SK-N-SH (cell line): ENCODE measurements around the gene TBC1D16. TPM values are rescaled to one million over a fixed set of nuclear protein-coding genes. Genes with fewer than 3 reads are reported as not detected.

ENCODE experiments used
- CTCF ChIA-PET: fragments of 300-600, 350-600 bp; formaldehyde crosslinking; extraction: SDS; loops from one replicate; lab custom pipeline; 2021; lab: Yijun Ruan, JAX
- POLR2A ChIA-PET: fragments of 350-600 bp; sonication (Branson Sonifier 250); formaldehyde crosslinking; extraction: SDS; loops from one replicate; lab custom pipeline; 2020; ENCODE audit warnings: antibody characterized with exemption, inconsistent platforms; lab: Yijun Ruan, JAX
- DNase-seq: peaks from one replicate; pipeline ENCODE4 v3.0.0; 2012
- H2AFZ ChIP-seq: fragments of 200-600 bp; sonication (generic); 2 replicates; pipeline ENCODE4 v1.8.1; 2016; ENCODE audit warnings: antibody characterized with exemption, mild to moderate bottlenecking, low read depth
- H3F3A ChIP-seq: fragments of 200-600 bp; sonication (generic); replicated peaks from 2 replicates; pipeline ENCODE3; 2016; ENCODE audit warnings: antibody characterized with exemption, mild to moderate bottlenecking; ENCODE audit not compliant: insufficient read depth
- H3K27ac ChIP-seq, 2 experiments: fragments of 200-500 bp in 1 of 2; fragments of 200-600 bp in 1 of 2; sonication (Bioruptor generic) in 1 of 2; sonication (generic), shearing (Covaris generic) in 1 of 2; 2 replicates each; pipeline versions ENCODE4 v1.5.1 to v1.6.1; 2014 to 2016; ENCODE audit warnings: low read depth in 2 of 2, inconsistent platforms in 1 of 2, low read length in 1 of 2, mild to moderate bottlenecking in 1 of 2, mixed read lengths in 1 of 2
- H3K27me3 ChIP-seq: fragments of 200-600 bp; sonication (generic), shearing (Covaris generic); 2 replicates; pipeline ENCODE4 v1.6.1; 2016; ENCODE audit warnings: mixed run types; ENCODE audit not compliant: insufficient read depth
- H3K36me3 ChIP-seq, 2 experiments: fragments of 200-500 bp in 1 of 2; fragments of 200-600 bp in 1 of 2; sonication (Bioruptor generic) in 1 of 2; sonication (generic) in 1 of 2; replicated peaks in 1 of 2; 2 replicates each; pipeline versions ENCODE3 to v1.5.1; 2014 to 2016; ENCODE audit warnings: low read length in 1 of 2, mild to moderate bottlenecking in 1 of 2; ENCODE audit not compliant: insufficient read depth in 2 of 2, control insufficient read depth in 1 of 2
- H3K4me1 ChIP-seq, 2 experiments: fragments of 200-500 bp in 1 of 2; fragments of 200-600 bp in 1 of 2; sonication (Bioruptor generic) in 1 of 2; sonication (generic), shearing (Covaris generic) in 1 of 2; 2 replicates each; pipeline versions ENCODE4 v1.5.1 to v1.6.1; 2014 to 2016; ENCODE audit warnings: low read depth in 1 of 2, low read length in 1 of 2, mixed run types in 1 of 2; ENCODE audit not compliant: insufficient read depth in 2 of 2, control insufficient read depth in 1 of 2
- H3K4me2 ChIP-seq: fragments of 200-600 bp; sonication (generic), shearing (Covaris generic); 2 replicates; pipeline ENCODE4 v1.6.1; 2017; ENCODE audit warnings: mixed run types
- H3K4me3 ChIP-seq, 2 experiments: fragments of 200-500 bp in 1 of 2; fragments of 200-600 bp in 1 of 2; sonication (Bioruptor generic) in 1 of 2; sonication (generic), shearing (Covaris generic) in 1 of 2; 2 replicates each; pipeline versions ENCODE4 v1.5.1 to v1.8.1; 2014 to 2016; ENCODE audit warnings: low read depth in 2 of 2, inconsistent platforms in 1 of 2, low read length in 1 of 2, mild to moderate bottlenecking in 1 of 2, mixed read lengths in 1 of 2, moderate library complexity in 1 of 2
- H3K79me2 ChIP-seq: fragments of 200-600 bp; sonication (generic); 2 replicates; pipeline ENCODE4 v1.8.1; 2017; ENCODE audit warnings: mild to moderate bottlenecking; ENCODE audit not compliant: insufficient read depth
- H3K9ac ChIP-seq: fragments of 200-600 bp; sonication (generic); 2 replicates; pipeline ENCODE4 v1.6.1; 2017; ENCODE audit warnings: mixed run types
- H3K9me2 ChIP-seq: fragments of 200-600 bp; sonication (generic); 2 replicates; pipeline ENCODE4 v1.6.1; 2017; ENCODE audit warnings: mixed run types
- H3K9me3 ChIP-seq: fragments of 200-600 bp; sonication (generic); 2 replicates; pipeline ENCODE4 v1.6.1; 2017; ENCODE audit warnings: mixed run types, mild to moderate bottlenecking, moderate library complexity
- H4K20me1 ChIP-seq: fragments of 200-600 bp; sonication (generic); 2 replicates; pipeline ENCODE4 v1.6.1; 2017; ENCODE audit warnings: mild to moderate bottlenecking, mixed run types; ENCODE audit not compliant: insufficient read depth
- EP300 ChIP-seq, 2 experiments: IDR thresholded peaks; 2 replicates each; pipeline versions ENCODE4 v1.4.0 to v1.6.1; 2012; ENCODE audit warnings: borderline replicate concordance in 1 of 2, low read depth in 1 of 2, low read length in 1 of 2
- RCOR1 ChIP-seq: fragments of 150-350 bp; IDR thresholded peaks from 2 replicates; pipeline ENCODE4 v1.6.1; 2017; ENCODE audit warnings: antibody characterized with exemption, low read length
- TCF12 ChIP-seq: IDR thresholded peaks from 2 replicates; pipeline ENCODE4 v1.4.0; 2012
- WGBS: methylation state at CpG from one replicate; pipeline ENCODE4 v1.1.6; 2017; ENCODE audit warnings: low lambda C conversion rate; 5-methylcytosine and 5-hydroxymethylcytosine counted together
- polyA plus RNA-seq, 3 experiments: library from polyadenylated mRNA; depleted of rRNA; stranded (reverse); fragments of >200 nt; gene quantifications; 2 replicates each; pipeline ENCODE4 v1.2.3, GENCODE V29; 2012
- TF ChIP-seq, protein P1 (sequence below): IDR thresholded peaks from 2 replicates; pipeline ENCODE4 v1.4.0; 2012; ENCODE audit warnings: low read depth
- TF ChIP-seq, protein P2 (sequence below): IDR thresholded peaks from 2 replicates; pipeline ENCODE4; 2012
- TF ChIP-seq, protein P3 (sequence below): fragments of 150-350 bp; IDR thresholded peaks from 2 replicates; pipeline ENCODE4 v1.6.1; 2017; ENCODE audit warnings: antibody characterized with exemption, low read length, low read depth, borderline replicate concordance

Gene TBC1D16
- polyA plus RNA-seq, 1 of the 3 experiments (the other 2 are of a cell fraction), result 14.5 TPM

DNA sequence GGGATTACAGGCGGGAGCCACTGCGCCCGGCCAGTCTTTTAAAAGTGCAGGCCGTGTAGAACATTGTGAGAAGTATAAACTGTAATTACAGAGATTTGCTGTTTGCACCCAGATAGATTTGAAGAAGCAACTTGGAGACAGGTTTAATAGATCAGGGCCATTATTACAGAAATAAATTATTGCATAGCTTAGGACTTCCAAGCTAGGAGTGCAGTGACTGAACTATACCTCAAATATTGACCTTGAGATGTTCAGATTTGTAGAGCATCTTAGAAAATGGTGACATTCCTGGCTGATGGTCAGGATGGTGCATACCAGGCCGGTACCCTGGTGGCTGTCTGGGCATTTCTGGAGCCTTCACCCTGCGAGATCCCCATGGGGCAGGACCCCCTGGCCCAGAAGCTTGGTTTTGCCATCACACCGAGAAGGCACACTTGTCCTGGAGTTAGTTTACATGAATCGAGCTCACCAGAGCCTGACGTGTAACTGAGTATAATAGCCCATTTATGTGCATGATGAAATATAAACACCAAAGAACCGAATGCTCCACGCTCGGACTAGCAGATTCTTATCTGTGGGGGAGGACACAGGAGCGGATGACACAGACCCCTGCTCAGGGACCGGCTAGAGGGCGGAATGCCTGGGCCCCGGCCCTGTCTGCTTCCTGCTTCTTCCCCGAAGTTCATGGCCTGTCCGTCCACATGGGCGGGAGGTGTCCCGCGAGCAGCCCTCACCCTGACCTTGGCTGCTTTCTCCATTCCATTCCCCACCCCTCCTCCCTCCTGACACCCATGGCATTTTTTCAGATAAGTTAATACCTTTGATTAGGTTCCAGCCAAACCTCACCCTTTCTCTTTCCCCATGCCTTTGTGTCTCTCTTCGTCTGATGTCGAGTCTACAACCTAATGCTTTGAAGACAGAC is 32.9 kb upstream of the TBC1D16 start:
- Histone ChIP-seq H3K4me3 (no peak overlapping the region), H3K4me1 (peaks cover 0 to 3% of the 10 kb centered on the region in 2 experiments; a peak in 1 of 4 replicates), H3K27me3 (no peaks in the 10 kb centered on the region), H3K9me2 (no peaks in the 10 kb centered on the region), H3K9me3 (no peaks in the 10 kb centered on the region), H3K27ac (no peak overlapping the region), H3K9ac (no peak overlapping the region)
- 79% methylated on average over 23 of the region's 23 CpGs for WGBS
- TF ChIP-seq RCOR1 (no peak), TCF12 (no peak)
- TF ChIP-seq, protein P1, sequence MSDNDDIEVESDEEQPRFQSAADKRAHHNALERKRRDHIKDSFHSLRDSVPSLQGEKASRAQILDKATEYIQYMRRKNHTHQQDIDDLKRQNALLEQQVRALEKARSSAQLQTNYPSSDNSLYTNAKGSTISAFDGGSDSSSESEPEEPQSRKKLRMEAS, result no peak
- TF ChIP-seq, all 33 proteins: peak for 0
- H4K20me1 ChIP-seq, result no peaks in the 10 kb centered on the region
- ChIA-PET POLR2A (no interaction called here), CTCF (interaction anchor here (0.8 to 2.3 kb wide), 6 partner anchors 14 to 507 kb away, joined by 3 to 17 read pairs (median 4); partner anchors contain the start of gene GAA)
- no peaks in the 10 kb centered on the region for H3K79me2 ChIP-seq
- H3F3A ChIP-seq, result no peaks in the 10 kb centered on the region
- H2AFZ ChIP-seq, result no peak overlapping the region
- no peak overlapping the region for H3K4me2 ChIP-seq
- peaks cover 0 to 4% of the 10 kb centered on the region in 2 experiments for H3K36me3 ChIP-seq
- DNase-seq, result peak; percentile 68

DNA sequence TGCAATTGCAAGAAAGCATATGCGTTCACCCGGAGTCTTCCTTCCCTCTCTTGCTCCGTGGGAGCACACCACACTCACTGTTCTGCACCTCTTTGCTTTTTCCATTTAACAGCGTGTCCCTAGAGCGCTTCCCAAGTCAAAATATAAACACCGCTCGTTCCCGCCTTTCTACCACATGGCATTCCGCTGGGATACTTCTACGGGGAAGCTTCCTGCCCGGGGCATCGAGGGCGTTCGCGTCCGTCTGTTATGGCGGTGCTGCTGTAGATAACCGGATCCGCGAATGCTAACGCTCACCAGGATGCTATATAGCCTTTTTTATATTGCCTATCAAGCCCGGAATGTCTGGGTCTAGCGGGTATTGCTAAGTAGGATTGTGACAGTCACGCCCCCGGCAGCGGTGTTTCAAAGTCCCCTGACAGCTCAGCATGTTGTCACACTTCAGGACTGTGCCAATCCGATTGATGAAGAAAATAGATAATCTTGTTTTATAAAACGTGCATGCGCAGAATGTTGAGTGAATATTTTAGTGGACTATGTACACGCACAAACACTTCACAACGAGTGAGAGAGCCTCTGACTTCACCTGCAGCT is 31.8 kb upstream of the TBC1D16 start:
- Histone ChIP-seq H3K9me3 (no peaks in the 10 kb centered on the region), H3F3A (no peaks in the 10 kb centered on the region), H3K4me1 (peaks cover 0 to 3% of the 10 kb centered on the region in 2 experiments; a peak in 1 of 4 replicates), H3K4me2 (no peak overlapping the region), H3K27ac (no peak overlapping the region), H3K4me3 (no peak overlapping the region), H3K79me2 (no peaks in the 10 kb centered on the region), H3K27me3 (no peaks in the 10 kb centered on the region), H3K9ac (no peak overlapping the region), H3K9me2 (no peaks in the 10 kb centered on the region), H3K36me3 (peaks cover 0 to 4% of the 10 kb centered on the region in 2 experiments), H4K20me1 (no peaks in the 10 kb centered on the region), H2AFZ (no peak overlapping the region)
- no peak for DNase-seq
- CTCF ChIA-PET, result interaction anchor here (0.8 to 2.8 kb wide), 4 partner anchors 15 to 294 kb away, joined by 3 to 17 read pairs (median 7); partner anchors contain the start of gene GAA
- TF ChIP-seq EP300 (IDR thresholded peaks at IDR 0.05; ENCODE audit: borderline replicate concordance in 1 of 2, low read depth in 1 of 2, low read length in 1 of 2), result no peak
- TF ChIP-seq, protein P2, sequence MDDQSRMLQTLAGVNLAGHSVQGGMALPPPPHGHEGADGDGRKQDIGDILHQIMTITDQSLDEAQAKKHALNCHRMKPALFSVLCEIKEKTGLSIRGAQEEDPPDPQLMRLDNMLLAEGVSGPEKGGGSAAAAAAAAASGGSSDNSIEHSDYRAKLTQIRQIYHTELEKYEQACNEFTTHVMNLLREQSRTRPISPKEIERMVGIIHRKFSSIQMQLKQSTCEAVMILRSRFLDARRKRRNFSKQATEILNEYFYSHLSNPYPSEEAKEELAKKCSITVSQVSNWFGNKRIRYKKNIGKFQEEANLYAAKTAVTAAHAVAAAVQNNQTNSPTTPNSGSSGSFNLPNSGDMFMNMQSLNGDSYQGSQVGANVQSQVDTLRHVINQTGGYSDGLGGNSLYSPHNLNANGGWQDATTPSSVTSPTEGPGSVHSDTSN, result no peak
- TF ChIP-seq, protein P3, sequence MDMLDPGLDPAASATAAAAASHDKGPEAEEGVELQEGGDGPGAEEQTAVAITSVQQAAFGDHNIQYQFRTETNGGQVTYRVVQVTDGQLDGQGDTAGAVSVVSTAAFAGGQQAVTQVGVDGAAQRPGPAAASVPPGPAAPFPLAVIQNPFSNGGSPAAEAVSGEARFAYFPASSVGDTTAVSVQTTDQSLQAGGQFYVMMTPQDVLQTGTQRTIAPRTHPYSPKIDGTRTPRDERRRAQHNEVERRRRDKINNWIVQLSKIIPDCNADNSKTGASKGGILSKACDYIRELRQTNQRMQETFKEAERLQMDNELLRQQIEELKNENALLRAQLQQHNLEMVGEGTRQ, result no peak
- TF ChIP-seq, protein P1, result no peak
- WGBS, result 97% methylated on average over 31 of the region's 31 CpGs
- POLR2A ChIA-PET, result no interaction called here
